GM21528 (cell line): ENCODE measurements around the gene HERC2.
"Not testable (repeated sequence)": the region's sequence is repeated elsewhere in the genome, so short reads cannot be mapped to it uniquely, and the experiment has no call there.

ENCODE experiments used
- ATAC-seq: cut with Tn5 transposase; IDR thresholded peaks from one replicate; pipeline ENCODE4 v1.9.1; 2021; ENCODE audit warnings: mild to moderate bottlenecking, moderate library complexity; ENCODE audit not compliant: unreplicated experiment, low FRiP score

The HERC2 gene

DNA sequence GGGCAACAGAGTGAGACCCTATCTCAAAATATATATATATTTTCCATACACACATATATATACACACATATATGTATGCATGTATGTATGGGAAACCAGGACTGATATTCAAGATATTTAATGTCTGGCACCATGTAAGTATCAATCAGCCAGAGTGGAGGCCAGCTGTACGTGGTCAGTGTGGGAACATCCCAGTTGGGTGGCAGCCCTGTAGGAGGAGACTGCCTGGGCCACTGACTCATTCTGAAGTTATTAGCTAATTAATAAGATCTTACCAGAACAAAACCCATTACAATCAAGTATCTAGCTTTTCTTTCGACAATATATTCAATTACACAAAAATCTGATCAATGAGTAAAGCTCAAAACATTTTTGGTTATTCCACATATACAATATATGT is 137.8 kb downstream of the HERC2 start:
- ATAC-seq: no peak

DNA sequence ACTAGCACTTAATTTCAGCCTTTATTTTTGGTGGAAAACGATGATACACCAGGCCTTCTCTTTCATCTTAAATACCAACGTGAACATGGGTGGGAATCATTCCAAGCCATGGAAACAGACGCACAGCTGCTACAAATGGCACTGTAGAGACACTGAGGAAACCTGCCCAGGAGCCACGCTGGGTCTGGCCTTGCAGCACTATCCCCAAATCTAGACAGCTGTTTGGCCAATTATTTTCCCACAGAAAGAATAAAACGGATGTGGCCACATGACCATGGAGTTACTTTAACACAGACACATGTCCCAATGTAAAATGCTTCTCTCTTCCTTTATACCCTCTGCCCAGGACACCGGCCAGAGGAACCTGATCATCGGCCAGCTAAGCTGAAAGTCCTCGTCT is 139.2 kb downstream of the HERC2 start:
- no peak for ATAC-seq

- ATAC-seq: no peak
Measured at GRCh38 chr15:28182216-28182615, 139.8 kb downstream of the HERC2 start.

DNA sequence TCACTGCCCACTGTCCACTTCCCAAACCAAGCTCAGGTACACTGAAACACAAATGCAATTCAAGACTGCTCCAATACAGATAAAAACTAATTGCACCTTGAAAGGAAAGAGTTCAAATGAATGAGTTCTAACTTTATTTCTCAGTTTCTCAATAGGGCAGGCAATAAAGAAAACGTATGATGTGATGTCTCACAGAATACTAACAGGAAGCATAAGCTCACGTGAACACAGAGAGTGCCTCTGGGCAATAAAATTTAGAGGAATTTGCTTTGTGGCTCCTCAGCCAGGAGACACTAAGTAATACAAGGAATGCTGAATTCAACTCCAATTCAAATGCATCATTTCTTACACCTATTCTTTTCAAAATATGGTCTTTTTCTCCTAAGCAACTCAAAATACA is 140.6 kb downstream of the HERC2 start:
- ATAC-seq: no peak

GRCh38 chr15:28179270-28179669 is 142.7 kb downstream of the HERC2 start:
- no peak for ATAC-seq

GRCh38 chr15:28178727-28179126 is 143.3 kb downstream of the HERC2 start:
- no peak for ATAC-seq

GRCh38 chr15:28178290-28178689 is 143.7 kb downstream of the HERC2 start:
- ATAC-seq: no peak

GRCh38 chr15:28169366-28169765 is 152.6 kb downstream of the HERC2 start:
- ATAC-seq: no peak

DNA sequence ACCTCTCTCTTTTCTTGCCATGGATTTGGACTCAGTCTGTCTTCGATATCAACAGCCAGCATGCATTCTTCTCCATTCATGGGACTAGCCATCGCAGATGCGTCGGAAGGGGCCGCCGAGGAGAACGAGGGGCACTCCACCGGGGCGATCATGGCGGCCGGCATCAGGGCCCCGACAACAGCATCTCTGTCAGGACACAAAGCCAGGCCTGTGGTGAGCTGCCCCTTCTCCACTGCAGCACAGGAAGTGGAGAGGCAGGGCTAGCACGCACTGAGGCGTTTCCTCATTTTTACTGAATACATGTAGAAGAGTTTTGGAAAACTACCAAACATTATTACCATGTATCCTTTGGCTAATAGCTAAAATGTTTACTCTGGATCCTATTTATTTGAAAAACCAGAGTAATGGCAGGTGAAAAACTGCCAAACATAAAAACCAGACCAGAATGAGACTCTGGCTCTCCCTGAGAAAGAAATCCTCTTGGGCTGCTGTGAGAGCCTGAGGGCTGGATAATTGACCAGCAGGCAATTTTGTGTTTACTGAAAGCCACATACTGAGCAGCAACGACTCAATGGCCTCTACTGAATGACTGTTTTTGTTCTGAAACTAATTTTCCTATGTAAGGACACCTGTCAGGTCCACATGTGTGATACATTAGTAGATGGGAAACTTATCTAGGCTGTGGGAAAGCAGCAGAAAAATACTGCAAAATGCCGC is 153.4 kb downstream of the HERC2 start:
- not testable (repeated sequence) for ATAC-seq

- no peak for ATAC-seq
Measured at GRCh38 chr15:28167042-28167441, 154.9 kb downstream of the HERC2 start.

DNA sequence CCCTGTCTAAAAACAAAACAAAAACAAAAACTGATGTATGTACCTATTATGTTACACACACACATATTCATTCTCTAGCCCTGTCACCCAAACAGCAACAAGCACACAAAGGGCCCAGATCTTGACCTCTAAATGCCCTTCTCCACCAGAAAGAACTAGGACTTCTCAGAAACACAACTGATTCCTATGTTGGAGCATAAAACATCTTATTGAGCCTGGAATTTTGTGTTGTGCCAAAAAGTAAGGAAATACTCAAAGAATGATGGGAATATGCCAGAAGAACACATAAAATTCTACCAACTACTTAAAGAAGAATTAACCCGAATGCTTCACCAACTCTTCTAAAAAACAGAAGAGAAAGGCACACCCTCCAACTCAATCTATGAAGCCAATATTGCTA is 156.2 kb downstream of the HERC2 start:
- ATAC-seq: no peak

DNA sequence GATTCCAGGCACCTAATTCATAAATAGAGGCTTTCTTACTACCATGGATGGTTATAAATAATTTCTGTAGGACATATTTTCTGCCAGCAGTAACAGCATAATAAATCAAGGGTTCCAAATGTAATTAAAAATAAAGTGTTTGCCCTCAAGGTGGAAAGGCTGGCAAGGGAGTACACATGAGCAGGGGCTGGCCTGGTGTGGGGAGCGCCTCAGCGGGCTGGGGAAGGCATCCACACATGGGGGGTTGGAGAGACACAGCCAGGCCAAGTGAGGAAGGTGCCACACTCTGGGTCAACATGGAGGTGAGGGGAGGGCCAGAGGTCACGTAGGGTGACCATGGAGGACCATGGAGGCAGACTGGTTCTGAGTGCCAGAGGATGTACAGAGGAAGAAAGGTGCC is 157.1 kb downstream of the HERC2 start:
- no peak for ATAC-seq

GRCh38 chr15:28154283-28154682 is 167.7 kb downstream of the HERC2 start:
- ATAC-seq: no peak

GRCh38 chr15:28153492-28154119 is 168.4 kb downstream of the HERC2 start:
- ATAC-seq: no peak

DNA sequence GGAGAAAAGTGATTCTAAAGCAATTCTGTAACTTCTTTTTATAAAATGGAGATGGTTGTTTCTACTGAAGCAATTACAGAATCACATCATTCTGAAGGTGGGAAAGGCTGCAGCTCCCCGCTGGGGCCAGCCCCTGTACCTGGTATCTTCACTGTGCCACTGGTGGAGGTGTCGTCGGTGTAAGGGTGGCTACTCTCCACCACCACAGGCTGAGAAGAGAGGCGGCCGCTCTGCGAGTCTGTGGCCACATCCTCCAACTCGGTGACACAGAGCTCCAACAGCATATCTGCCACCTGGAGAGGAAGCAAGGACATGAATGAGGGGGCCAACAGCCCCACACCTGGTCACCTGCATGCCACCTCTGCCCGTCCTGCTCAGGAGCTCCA is 169.4 kb downstream of the HERC2 start:
- not testable (repeated sequence) for ATAC-seq

- ATAC-seq: not testable (repeated sequence)
Measured at GRCh38 chr15:28151864-28152537, 170.0 kb downstream of the HERC2 start.

- no peak for ATAC-seq
Measured at GRCh38 chr15:28147801-28148200, 174.2 kb downstream of the HERC2 start.

DNA sequence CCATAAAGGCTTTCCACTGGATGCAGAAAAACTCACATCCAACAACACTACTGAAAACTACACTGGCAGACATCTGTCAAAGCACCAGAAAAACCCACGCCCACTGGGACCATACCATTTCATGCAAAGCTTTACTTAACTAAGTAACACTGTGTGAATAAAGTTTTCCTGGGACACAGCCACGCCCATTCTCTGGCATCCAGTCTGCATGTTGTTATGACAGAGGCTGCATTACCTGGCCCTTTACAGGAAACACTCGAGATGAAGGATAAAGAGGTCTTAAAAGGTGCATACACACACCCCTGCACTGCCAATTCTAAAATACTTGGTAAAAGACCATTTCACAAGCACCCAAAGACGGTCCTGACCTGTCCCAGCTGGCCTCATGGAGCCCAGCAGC is 176.6 kb downstream of the HERC2 start:
- not testable (repeated sequence) for ATAC-seq

DNA sequence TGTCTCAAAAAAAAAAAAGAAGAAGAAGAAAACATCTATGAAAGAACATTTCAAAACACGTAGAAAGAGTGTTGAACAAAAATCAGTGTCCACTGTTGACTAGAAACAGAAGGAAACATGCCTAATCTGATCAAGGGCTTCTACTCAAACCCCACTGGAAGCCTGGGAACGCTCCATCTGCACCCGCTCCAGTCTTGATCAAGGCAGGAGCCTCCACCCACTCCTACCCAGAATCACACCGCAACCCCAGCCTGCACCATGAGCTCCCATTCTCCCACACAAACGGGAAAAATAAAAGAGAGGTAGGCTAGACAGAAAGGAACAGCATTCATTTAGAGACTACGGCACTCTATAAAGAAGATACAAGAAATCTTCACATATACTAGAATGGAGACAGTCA is 181.9 kb downstream of the HERC2 start:
- no peak for ATAC-seq

- ATAC-seq: not testable (repeated sequence)
Measured at GRCh38 chr15:28137408-28138039, 184.5 kb downstream of the HERC2 start.

GRCh38 chr15:28136236-28136904 is 185.6 kb downstream of the HERC2 start:
- peak; percentile 89 for ATAC-seq
